Upper lobe of right lung (tissue), 1 donor: ENCODE results near the gene GTF2IRD1. TPM values are rescaled to one million over a fixed set of nuclear protein-coding genes. Genes with fewer than 3 reads are reported as not detected.

Experiments
- ATAC-seq: fragments of 200-7000 bp; cut with Tn5 transposase; one replicate; pipeline ENCODE4 v1.9.1; 2020; ENCODE audit warnings: mild to moderate bottlenecking, moderate library complexity
- DNase-seq: peaks from one replicate; pipeline ENCODE4 v3.0.0-alpha.2; 2020
- H3K27ac ChIP-seq: fragments of 200-600 bp; one replicate; pipeline ENCODE4 v1.8.0; 2022
- H3K27me3 ChIP-seq: fragments of 200-600 bp; one replicate; pipeline ENCODE4 v1.8.0; 2022; ENCODE audit warnings: mild to moderate bottlenecking
- H3K36me3 ChIP-seq: fragments of 200-600 bp; one replicate; pipeline ENCODE4 v1.8.0; 2022
- H3K4me1 ChIP-seq: fragments of 200-600 bp; one replicate; pipeline ENCODE4 v1.8.0; 2022
- H3K4me3 ChIP-seq: fragments of 200-600 bp; one replicate; pipeline ENCODE4 v1.8.0; 2022; ENCODE audit warnings: mild to moderate bottlenecking
- H3K9me3 ChIP-seq: fragments of 200-600 bp; one replicate; pipeline ENCODE4 v1.8.0; 2022
- intact Hi-C: fragments of 100-400 bp; cut with DNase I; formaldehyde crosslinking; loops from one replicate; pipeline ENCODE4 v1.11.0; 2022
- total RNA-seq: library from RNA; stranded (reverse); fragmentation: NEBNext Ultra II Directional; extraction: Animal tissue kit (Norgen Biotek cat#: 25700); gene quantifications from one replicate; pipeline ENCODE4 v1.2.1, GENCODE V29; 2021
- TF ChIP-seq, protein P1 (sequence below): fragments of 200-600 bp; IDR thresholded peaks from one replicate; pipeline ENCODE4 v1.8.0; 2022; ENCODE audit warnings: antibody characterized with exemption
- donor health status: DM: no; HTN: yes; CAD: no; lungs with severe emphysema.

GTF2IRD1 gene
- total RNA-seq, 1 donor from 2014 or later, result 30.5 TPM

- H3K4me3 ChIP-seq, result no peak overlapping the region
- no peak overlapping the region for H3K27ac ChIP-seq
- H3K36me3 ChIP-seq, result no peaks in the 10 kb centered on the region
- DNase-seq, result peak; percentile 81
- ATAC-seq, result peak; percentile 53
- H3K9me3 ChIP-seq, result no peaks in the 10 kb centered on the region
- peaks cover 14% of the 10 kb centered on the region for H3K4me1 ChIP-seq
- intact Hi-C loops, result no loop called here
- no peaks in the 10 kb centered on the region for H3K27me3 ChIP-seq
- TF ChIP-seq, protein P1, sequence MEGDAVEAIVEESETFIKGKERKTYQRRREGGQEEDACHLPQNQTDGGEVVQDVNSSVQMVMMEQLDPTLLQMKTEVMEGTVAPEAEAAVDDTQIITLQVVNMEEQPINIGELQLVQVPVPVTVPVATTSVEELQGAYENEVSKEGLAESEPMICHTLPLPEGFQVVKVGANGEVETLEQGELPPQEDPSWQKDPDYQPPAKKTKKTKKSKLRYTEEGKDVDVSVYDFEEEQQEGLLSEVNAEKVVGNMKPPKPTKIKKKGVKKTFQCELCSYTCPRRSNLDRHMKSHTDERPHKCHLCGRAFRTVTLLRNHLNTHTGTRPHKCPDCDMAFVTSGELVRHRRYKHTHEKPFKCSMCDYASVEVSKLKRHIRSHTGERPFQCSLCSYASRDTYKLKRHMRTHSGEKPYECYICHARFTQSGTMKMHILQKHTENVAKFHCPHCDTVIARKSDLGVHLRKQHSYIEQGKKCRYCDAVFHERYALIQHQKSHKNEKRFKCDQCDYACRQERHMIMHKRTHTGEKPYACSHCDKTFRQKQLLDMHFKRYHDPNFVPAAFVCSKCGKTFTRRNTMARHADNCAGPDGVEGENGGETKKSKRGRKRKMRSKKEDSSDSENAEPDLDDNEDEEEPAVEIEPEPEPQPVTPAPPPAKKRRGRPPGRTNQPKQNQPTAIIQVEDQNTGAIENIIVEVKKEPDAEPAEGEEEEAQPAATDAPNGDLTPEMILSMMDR, result no peak
These were observed 150.8 kb downstream of the GTF2IRD1 start for GRCh38 chr7:74604326-74605020.

DNA sequence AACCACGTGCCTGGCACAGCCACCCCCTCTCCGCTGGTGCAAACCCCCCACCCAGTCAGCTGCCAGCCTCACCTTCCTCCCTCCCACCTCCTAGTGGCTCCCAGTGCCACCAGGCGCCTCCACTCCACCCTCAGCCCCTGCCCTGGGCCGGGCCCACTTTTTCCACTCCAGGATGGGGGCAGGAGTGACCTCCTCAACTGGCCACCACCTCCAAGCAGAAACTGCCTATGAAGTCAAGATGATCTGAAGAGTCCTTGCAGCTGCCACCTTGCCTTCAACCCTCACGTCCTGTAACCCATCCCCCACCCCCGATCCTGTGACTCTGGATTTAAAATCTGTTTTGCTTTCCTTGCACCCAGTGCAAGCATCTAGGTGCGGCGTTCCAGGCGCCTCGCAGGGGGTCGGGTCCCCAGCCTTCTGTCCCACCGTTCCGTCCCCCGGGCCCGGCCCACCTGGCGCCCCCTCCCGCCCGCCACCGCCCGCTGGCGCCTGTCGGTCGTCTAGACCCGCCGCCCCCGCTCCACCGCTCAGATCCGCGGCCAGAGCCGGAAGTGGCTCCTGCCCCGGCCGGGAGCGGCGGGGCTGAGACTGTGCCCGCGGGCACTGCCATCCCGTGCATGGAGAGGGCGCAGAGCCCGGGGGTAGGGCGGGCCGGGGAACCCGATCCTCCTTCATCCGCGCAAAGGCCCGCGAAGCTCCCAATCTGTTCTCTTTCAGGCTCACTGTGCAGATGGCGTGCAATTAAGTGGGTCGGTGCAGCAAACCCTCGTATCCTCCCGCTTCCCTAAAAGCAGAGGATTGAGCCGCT, 152.6 kb downstream of the GTF2IRD1 start:
- peak overlapping the region; percentile 56 for H3K4me3 ChIP-seq
- peak; percentile 86 for ATAC-seq
- no peaks in the 10 kb centered on the region for H3K27me3 ChIP-seq
- intact Hi-C loops, result no loop called here
- H3K27ac ChIP-seq, result peak overlapping the region; percentile 80
- no peaks in the 10 kb centered on the region for H3K36me3 ChIP-seq
- TF ChIP-seq, protein P1, result no peak
- H3K4me1 ChIP-seq, result peaks cover 14% of the 10 kb centered on the region
- no peaks in the 10 kb centered on the region for H3K9me3 ChIP-seq
- peak; percentile 88 for DNase-seq

- Histone ChIP-seq H3K9me3 (no peaks in the 10 kb centered on the region), H3K27ac (peak overlapping the region; percentile 80), H3K4me3 (peak overlapping the region; percentile 56), H3K27me3 (no peaks in the 10 kb centered on the region), H3K4me1 (peaks cover 14% of the 10 kb centered on the region), H3K36me3 (no peaks in the 10 kb centered on the region)
- TF ChIP-seq, protein P1, result no peak
- DNase-seq, result no peak
- intact Hi-C loops, result no loop called here
- ATAC-seq, result no peak
These were observed 153.3 kb downstream of the GTF2IRD1 start for GRCh38 chr7:74606909-74607510.

- ATAC-seq, result peak; percentile 45
- Histone ChIP-seq H3K36me3 (no peaks in the 10 kb centered on the region), H3K27me3 (no peaks in the 10 kb centered on the region), H3K9me3 (no peaks in the 10 kb centered on the region), H3K4me1 (peaks cover 5% of the 10 kb centered on the region), H3K27ac (peak overlapping the region; percentile 55), H3K4me3 (no peak overlapping the region)
- TF ChIP-seq, protein P1, result no peak
- DNase-seq, result peak; percentile 76
- intact Hi-C loops, result no loop called here
These were observed 158.5 kb downstream of the GTF2IRD1 start for GRCh38 chr7:74612015-74612829.
